Heart right ventricle (tissue), 16 donors: ENCODE data around the gene LZTS3. TPM values are rescaled to one million over a fixed set of nuclear protein-coding genes. Genes with fewer than 3 reads are reported as not detected.
"Not testable (repeated sequence)": the region's sequence is repeated elsewhere in the genome, so short reads cannot be mapped to it uniquely, and the experiment has no call there.

ENCODE experiments used
- ATAC-seq, 8 donors: fragments of 200-7000 bp; cut with Tn5 transposase; one replicate each; pipeline ENCODE4 v1.9.1; 2020; ENCODE audit warnings: mild to moderate bottlenecking in 8 of 8, moderate library complexity in 8 of 8, moderate number of reproducible peaks in 1 of 8
- DNase-seq, 2 donors: peaks; one replicate each; pipeline ENCODE4 v3.0.0-alpha.2; 2020
- H3K27ac ChIP-seq, 10 donors: fragments of 200-600 bp; sonication (generic) in 2 of 10; one replicate each; pipeline versions ENCODE4 v1.5.0 to v1.8.0; 2020 to 2022; ENCODE audit warnings: mild to moderate bottlenecking in 3 of 10
- H3K27me3 ChIP-seq, 7 donors: fragments of 200-600 bp; one replicate each; pipeline ENCODE4 v1.8.0; 2021 to 2022; ENCODE audit warnings: mild to moderate bottlenecking in 2 of 7
- H3K36me3 ChIP-seq, 9 donors: fragments of 200-600 bp; sonication (generic) in 1 of 9; one replicate each; pipeline versions ENCODE4 v1.5.0 to v1.8.0; 2020 to 2022; ENCODE audit warnings: mild to moderate bottlenecking in 2 of 9
- H3K4me1 ChIP-seq, 9 donors: fragments of 200-600 bp; sonication (generic) in 1 of 9; one replicate each; pipeline versions ENCODE4 v1.5.0 to v1.8.0; 2020 to 2022; ENCODE audit warnings: mild to moderate bottlenecking in 4 of 9
- H3K4me3 ChIP-seq, 10 donors: fragments of 200-600 bp; sonication (generic) in 2 of 10; one replicate each; pipeline versions ENCODE4 v1.5.0 to v1.8.0; 2020 to 2022; ENCODE audit warnings: mild to moderate bottlenecking in 7 of 10, moderate library complexity in 2 of 10
- H3K9me3 ChIP-seq, 11 donors: fragments of 200-600 bp in 10 of 11; sonication (generic) in 2 of 11; one replicate each; pipeline versions ENCODE4 v1.5.0 to v1.8.0; 2013 to 2022; ENCODE audit warnings: mild to moderate bottlenecking in 2 of 11, control low read depth in 1 of 11, moderate library complexity in 1 of 11
- CTCF ChIP-seq, 9 donors: fragments of 200-600 bp; sonication (generic) in 2 of 9; IDR thresholded peaks; one replicate each; pipeline versions ENCODE4 v1.5.0 to v1.8.0; 2021 to 2022; ENCODE audit warnings: antibody characterized with exemption in 9 of 9, mild to moderate bottlenecking in 5 of 9, moderate library complexity in 1 of 9
- WGBS, 2 donors: extraction: QIAGEN DNeasy Blood & Tissue Kit; methylation state at CpG; one replicate each; pipeline ENCODE4 v1.1.7; 2013; ENCODE audit warnings: inconsistent platforms in 1 of 2; 5-methylcytosine and 5-hydroxymethylcytosine counted together
- intact Hi-C, 10 donors: fragments of 100-400 bp; cut with DNase I; formaldehyde crosslinking; loops; one replicate each; pipeline versions ENCODE4 v1.11.1 to v1.14.2; 2022
- polyA plus RNA-seq, 2 donors: library from polyadenylated mRNA; stranded (reverse); fragments of 200-250 nt; gene quantifications; one replicate each; pipeline ENCODE4 v1.2.3, GENCODE V29; 2013
- total RNA-seq, 10 donors: library from RNA; stranded (reverse); fragmentation: NEBNext Ultra II Directional in 3 of 10; extraction: Animal tissue kit (Norgen Biotek cat#: 25700) in 3 of 10; gene quantifications; one replicate each; pipeline versions ENCODE4 v1.2.1 to v1.2.4, GENCODE V29; 2021 to 2023
- donor health status: Arrhythmogenic right ventricular cardiomyopathy.
- donor health status: ischemic (EF 13 %, LVEDD 7.1; RV severe dilation, severe dysfunction).
- donor health status: healthy with polysubstance abuse.
- donor health status: DM: no; HTN: yes; CAD: no.
- donor health status: DM: no; HTN: no; CAD: no.
- donor health status: ischemic (EF 25% LVEDD 6.9; RV normal size, moderate dysfunction).
- donor health status: ischemic (EF 25% LVEDD 5.7; RV mildly dilated, moderate dysfunction).
- donor health status: healthy.
- donor health status: DM: yes; HTN: yes; CAD: no.
- donor health status: Ischemic cardiomyopathy.
- donor health status: ischemic (EF 35%, LVEDD 5.7; RV mildly dilated, moderate dysfunction).
- donor health status: nonischemic (EF 11% LVEDD 7.7; RV severe dilation, severe dysfunction).
- donor health status: DM: yes; HTN: yes; CAD: no.
- donor health status: PGD.
- donor health status: ischemic (EF 29% LVEDD 5.4; RV normal size, mild dysfunction).
- donor health status: nonischemic (EF 23%, LVEDD 6.1; RV moderate dilation, normal function).

LZTS3 gene
- total and polyA plus RNA-seq, 12 donors: 7.1 to 27.0 (median 9.5) TPM

DNA sequence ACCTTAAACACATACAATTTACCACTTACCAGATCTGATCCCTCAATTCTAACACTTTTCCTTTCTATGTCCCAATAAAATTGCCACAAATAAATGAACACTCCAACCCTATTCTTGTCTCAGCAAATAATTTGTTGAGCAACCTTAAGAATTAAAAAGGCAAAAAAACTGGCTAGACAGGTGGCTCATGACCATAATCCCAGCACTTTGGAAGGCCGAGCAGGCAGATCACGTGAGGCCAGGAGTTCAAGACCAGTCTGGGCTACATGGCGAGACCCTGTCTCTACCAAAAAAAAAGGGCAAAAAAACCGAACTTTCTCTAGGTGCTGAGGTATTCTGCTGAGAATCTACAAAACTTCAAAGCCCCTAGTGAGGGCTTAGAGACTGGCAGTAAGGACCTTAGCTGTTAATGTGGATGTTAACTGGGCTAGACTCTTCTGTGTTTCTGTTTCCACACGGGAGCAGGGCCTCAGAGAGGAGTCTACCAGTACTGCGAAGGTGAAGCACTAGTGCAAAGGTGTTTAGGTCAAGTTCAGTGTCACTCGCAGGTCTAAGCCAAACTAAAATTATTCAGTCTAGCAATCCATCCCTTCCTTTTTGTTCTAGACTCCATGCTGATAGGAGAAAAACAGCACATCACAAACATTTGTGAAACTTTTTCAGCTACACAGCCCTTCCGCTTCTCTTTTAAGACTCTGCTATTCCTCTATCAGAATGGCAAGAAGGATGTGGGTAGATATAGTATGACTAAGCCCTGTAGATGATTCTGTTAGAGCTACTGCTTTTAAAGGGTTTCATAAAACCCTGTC is 16.3 kb downstream of the LZTS3 start:
- TF ChIP-seq CTCF (IDR thresholded peaks at IDR 0.05): no peak
- Histone ChIP-seq H3K27me3 (no peaks in the 10 kb centered on the region), H3K4me1 (peaks cover 16 to 69% (median 41%) of the 10 kb centered on the region in 9 donors), H3K4me3 (peak overlapping the region in 1 of 10 donors; percentile 86), H3K9me3 (no peaks in the 10 kb centered on the region), H3K27ac (peak overlapping the region in 3 of 10 donors; percentile 0 to 94 (median 1)), H3K36me3 (peaks cover 0 to 26% (median 10%) of the 10 kb centered on the region in 9 donors)
- no peak for ATAC-seq
- intact Hi-C loops: no loop called here
- WGBS, 2 donors: 69 to 71% methylated on average over 8 of the region's 8 CpGs
- no peak for DNase-seq

- Histone ChIP-seq H3K27ac (peak overlapping the region in 3 of 10 donors; percentile 5 to 50 (median 26)), H3K4me1 (peaks cover 8 to 62% (median 29%) of the 10 kb centered on the region in 9 donors), H3K36me3 (peaks cover 0 to 60% (median 24%) of the 10 kb centered on the region in 9 donors)
- H3K27me3 ChIP-seq, H3K9me3 ChIP-seq, DNase-seq, H3K4me3 ChIP-seq, intact Hi-C loops: not testable (repeated sequence)
- whole genome bisulfite sequencing, 2 donors: 78 to 82% methylated on average over 10 of the region's 10 CpGs
- peak in 5 of 8 donors; percentile 44 to 81 (median 72) for ATAC-seq
These were observed 21.2 kb downstream of the LZTS3 start for GRCh38 chr20:3152057-3152644.

GRCh38 chr20:3150908-3151307 is 22.4 kb downstream of the LZTS3 start:
- no peak for DNase-seq
- intact Hi-C loops: no loop called here
- no peak for ATAC-seq
- Histone ChIP-seq H3K27me3 (no peaks in the 10 kb centered on the region), H3K27ac (no peak overlapping the region), H3K4me1 (peaks cover 4 to 59% (median 24%) of the 10 kb centered on the region in 9 donors), H3K9me3 (no peaks in the 10 kb centered on the region), H3K36me3 (peaks cover 0 to 72% (median 24%) of the 10 kb centered on the region in 9 donors), H3K4me3 (no peak overlapping the region)
- no peak for TF ChIP-seq CTCF (IDR thresholded peaks at IDR 0.05)

- Histone ChIP-seq H3K27ac (no peak overlapping the region), H3K27me3 (no peaks in the 10 kb centered on the region), H3K4me1 (peaks cover 2 to 30% (median 9%) of the 10 kb centered on the region in 9 donors), H3K9me3 (peaks cover 0 to 9% (median 0%) of the 10 kb centered on the region in 11 donors), H3K4me3 (no peak overlapping the region), H3K36me3 (peaks cover 0 to 59% (median 14%) of the 10 kb centered on the region in 9 donors)
- 84 to 88% methylated on average over 10 of the region's 10 CpGs for WGBS, 2 donors
- intact Hi-C loops: no loop called here
- no peak for DNase-seq
- ATAC-seq: peak in 4 of 8 donors; percentile 17 to 59 (median 38)
- TF ChIP-seq CTCF (IDR thresholded peaks at IDR 0.05): no peak
These were observed 26.5 kb downstream of the LZTS3 start for GRCh38 chr20:3146732-3147341.
